Upper lobe of left lung (tissue), 6 donors: Measurements from ENCODE around the gene NKAIN2. TPM values are rescaled to one million over a fixed set of nuclear protein-coding genes. Genes with fewer than 3 reads are reported as not detected.

ENCODE experiments used
- ATAC-seq, 2 donors: fragments of 200-7000 bp; cut with Tn5 transposase; one replicate each; pipeline ENCODE4 v1.9.1; 2022; ENCODE audit warnings: mild to moderate bottlenecking in 2 of 2, moderate library complexity in 2 of 2; ENCODE audit not compliant: low FRiP score in 2 of 2
- DNase-seq, 2 donors: peaks; one replicate each; pipeline ENCODE4 v3.0.0-alpha.2; 2019 to 2020
- H3K27ac ChIP-seq, 4 donors: fragments of 200-600 bp; sonication (generic); one replicate each; pipeline ENCODE4 v1.5.1; 2016 to 2019
- H3K27me3 ChIP-seq, 4 donors: fragments of 200-600 bp; sonication (generic); one replicate each; pipeline ENCODE4 v1.5.1; 2017 to 2019
- H3K36me3 ChIP-seq, 4 donors: fragments of 200-600 bp; sonication (generic); one replicate each; pipeline ENCODE4 v1.5.1; 2016 to 2019
- H3K4me1 ChIP-seq, 4 donors: fragments of 200-600 bp; sonication (generic); one replicate each; pipeline ENCODE4 v1.5.1; 2018 to 2019
- H3K4me3 ChIP-seq, 4 donors: fragments of 200-600 bp; sonication (generic); one replicate each; pipeline ENCODE4 v1.5.1; 2017 to 2019; ENCODE audit warnings: mild to moderate bottlenecking in 2 of 4, moderate library complexity in 1 of 4
- H3K9me3 ChIP-seq, 4 donors: fragments of 200-600 bp; sonication (generic); one replicate each; pipeline ENCODE4 v1.5.1; 2018 to 2019
- EP300 ChIP-seq, 4 donors: sonication (generic); formaldehyde crosslinking; IDR thresholded peaks; one replicate each; pipeline ENCODE4 v1.5.1; 2017; ENCODE audit warnings: antibody characterized with exemption in 4 of 4, control low read depth in 2 of 4
- POLR2A ChIP-seq, 4 donors: fragments of 450-650 bp; IDR thresholded peaks; one replicate each; pipeline ENCODE4 v1.5.1; 2016 to 2017; ENCODE audit warnings: antibody characterized with exemption in 4 of 4, mild to moderate bottlenecking in 2 of 4
- POLR2AphosphoS5 ChIP-seq, 2 donors: sonication (generic); formaldehyde crosslinking; IDR thresholded peaks; one replicate each; pipeline ENCODE4 v1.5.1; 2017; ENCODE audit warnings: antibody characterized with exemption in 2 of 2
- WGBS, 2 donors: methylation state at CpG; one replicate each; pipeline ENCODE4 v1.1.5; 2017 to 2018; 5-methylcytosine and 5-hydroxymethylcytosine counted together
- total RNA-seq, 6 donors: library from RNA; depleted of rRNA in 4 of 6; stranded (reverse); fragments of >200 nt in 4 of 6; gene quantifications; one replicate each; pipeline versions ENCODE4 v1.1.0 to v1.2.1, GENCODE V29; 2016 to 2021
- TF ChIP-seq, protein P1 (sequence below), 6 experiments: fragments of 450-650 bp in 4 of 6; fragments of 200-600 bp in 2 of 6; sonication (generic) in 2 of 6; IDR thresholded peaks; one replicate each; pipeline ENCODE4 v1.5.1; 2016 to 2019; ENCODE audit warnings: antibody characterized with exemption in 6 of 6
- donor health status: DM: no; HTN: no; CAD: no; lungs with moderate emphysema.
- donor health status: DM: no; HTN: yes; CAD: no; lungs with severe emphysema.

NKAIN2 gene
- total RNA-seq, 6 donors from 2014 or later = 0.13 to 0.20 TPM; not detected in 4

DNA sequence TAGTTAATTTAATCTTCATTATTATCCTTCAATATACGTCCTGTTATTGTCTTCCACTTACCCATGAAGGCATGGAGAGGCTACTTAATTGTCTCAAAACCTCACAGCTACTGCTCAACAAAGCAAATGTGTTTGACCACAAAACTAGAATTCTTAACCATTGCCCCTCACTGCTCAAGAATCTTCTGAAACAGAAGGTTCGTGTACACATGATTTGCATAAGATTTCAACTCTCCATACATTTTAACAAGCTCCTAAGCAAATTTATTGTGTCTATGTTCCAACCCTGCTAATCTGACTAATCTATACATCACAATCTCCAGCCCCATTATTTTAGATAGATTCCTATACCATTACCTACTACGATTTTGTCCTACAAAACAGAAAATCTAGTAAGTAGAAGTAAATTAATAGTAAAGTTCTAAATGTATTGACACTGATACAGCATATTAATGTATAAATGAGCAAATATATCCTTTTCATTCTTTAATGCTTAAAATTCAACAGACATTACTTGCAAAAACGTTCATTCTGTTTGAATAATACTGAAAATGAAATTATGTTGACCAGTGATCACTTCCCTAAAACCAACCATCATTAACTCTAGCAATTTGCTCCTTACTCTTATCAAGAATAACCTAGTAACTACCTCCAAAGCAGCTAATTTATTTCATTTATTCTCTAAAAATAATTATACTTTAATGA is 1068.8 kb downstream of the NKAIN2 start:
- no peak for ATAC-seq

DNA sequence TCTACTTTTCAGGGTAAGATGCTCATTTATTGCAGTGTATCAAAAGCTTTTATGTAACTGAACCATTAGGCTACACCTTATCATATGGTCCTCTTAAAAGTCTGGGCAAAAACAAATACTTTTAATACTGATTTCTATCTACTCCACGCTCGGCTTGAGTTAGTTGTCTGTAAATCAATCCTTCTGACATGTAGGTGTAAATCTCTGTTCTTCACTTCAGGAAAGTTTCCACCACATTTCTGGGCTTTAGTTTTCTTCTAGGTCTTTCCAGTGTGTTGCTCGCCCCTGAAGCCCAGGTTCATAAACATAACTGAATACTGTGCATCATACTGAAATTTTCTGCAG is 1069.4 kb downstream of the NKAIN2 start:
- no peak for ATAC-seq
- Histone ChIP-seq H3K9me3 (no peaks in the 10 kb centered on the region), H3K36me3 (no peaks in the 10 kb centered on the region), H3K27ac (no peak overlapping the region), H3K4me3 (no peak overlapping the region), H3K27me3 (no peaks in the 10 kb centered on the region), H3K4me1 (no peaks in the 10 kb centered on the region)
- TF ChIP-seq POLR2A (IDR thresholded peaks at IDR 0.05) (no peak), POLR2AphosphoS5 (IDR thresholded peaks at IDR 0.05) (no peak), EP300 (IDR thresholded peaks at IDR 0.05) (no peak)
- TF ChIP-seq, protein P1, sequence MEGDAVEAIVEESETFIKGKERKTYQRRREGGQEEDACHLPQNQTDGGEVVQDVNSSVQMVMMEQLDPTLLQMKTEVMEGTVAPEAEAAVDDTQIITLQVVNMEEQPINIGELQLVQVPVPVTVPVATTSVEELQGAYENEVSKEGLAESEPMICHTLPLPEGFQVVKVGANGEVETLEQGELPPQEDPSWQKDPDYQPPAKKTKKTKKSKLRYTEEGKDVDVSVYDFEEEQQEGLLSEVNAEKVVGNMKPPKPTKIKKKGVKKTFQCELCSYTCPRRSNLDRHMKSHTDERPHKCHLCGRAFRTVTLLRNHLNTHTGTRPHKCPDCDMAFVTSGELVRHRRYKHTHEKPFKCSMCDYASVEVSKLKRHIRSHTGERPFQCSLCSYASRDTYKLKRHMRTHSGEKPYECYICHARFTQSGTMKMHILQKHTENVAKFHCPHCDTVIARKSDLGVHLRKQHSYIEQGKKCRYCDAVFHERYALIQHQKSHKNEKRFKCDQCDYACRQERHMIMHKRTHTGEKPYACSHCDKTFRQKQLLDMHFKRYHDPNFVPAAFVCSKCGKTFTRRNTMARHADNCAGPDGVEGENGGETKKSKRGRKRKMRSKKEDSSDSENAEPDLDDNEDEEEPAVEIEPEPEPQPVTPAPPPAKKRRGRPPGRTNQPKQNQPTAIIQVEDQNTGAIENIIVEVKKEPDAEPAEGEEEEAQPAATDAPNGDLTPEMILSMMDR (IDR thresholded peaks at IDR 0.05) = no peak
- no peak for DNase-seq
- 85 to 88% methylated on average over 3 of the region's 3 CpGs for WGBS, 2 donors

More for the DNA sequence above, 1068.8 kb downstream of the NKAIN2 start:
- H3K36me3 ChIP-seq = no peaks in the 10 kb centered on the region
- no peaks in the 10 kb centered on the region for H3K27me3 ChIP-seq
- H3K9me3 ChIP-seq = no peaks in the 10 kb centered on the region
- WGBS, 2 donors = 63 to 67% methylated on average over 4 of the region's 4 CpGs
- no peak for DNase-seq
- H3K27ac ChIP-seq = no peak overlapping the region
- TF ChIP-seq POLR2AphosphoS5 (IDR thresholded peaks at IDR 0.05) = no peak
- TF ChIP-seq EP300 (IDR thresholded peaks at IDR 0.05) = no peak
- TF ChIP-seq, protein P1 (IDR thresholded peaks at IDR 0.05) = no peak
- no peak for TF ChIP-seq POLR2A (IDR thresholded peaks at IDR 0.05)
- no peaks in the 10 kb centered on the region for H3K4me1 ChIP-seq
- no peak overlapping the region for H3K4me3 ChIP-seq

Other genes starting within 250 kb of the NKAIN2 start
- gene TRDN, start 166.9 kb upstream of the NKAIN2 start, total RNA-seq = under 1 TPM in 1 of 6 donors, not detected in 5; 0.20 TPM